GM19463 (cell line): ENCODE results near the gene REV3L.
"Not testable (repeated sequence)": the region's sequence is repeated elsewhere in the genome, so short reads cannot be mapped to it uniquely, and the experiment has no call there.

Experiments used
- ATAC-seq: cut with Tn5 transposase; IDR thresholded peaks from one replicate; pipeline ENCODE4 v1.9.1; 2021; ENCODE audit warnings: mild to moderate bottlenecking, moderate library complexity; ENCODE audit not compliant: unreplicated experiment

Gene REV3L

GRCh38 chr6:111266276-111266675 is 216.7 kb downstream of the REV3L start:
- no peak for ATAC-seq

- ATAC-seq = no peak
Observed at GRCh38 chr6:111265842-111266241, 217.2 kb downstream of the REV3L start.

- ATAC-seq = no peak
Observed at GRCh38 chr6:111263837-111264236, 219.2 kb downstream of the REV3L start.

- no peak for ATAC-seq
Observed at GRCh38 chr6:111260570-111261298, 222.3 kb downstream of the REV3L start.

DNA sequence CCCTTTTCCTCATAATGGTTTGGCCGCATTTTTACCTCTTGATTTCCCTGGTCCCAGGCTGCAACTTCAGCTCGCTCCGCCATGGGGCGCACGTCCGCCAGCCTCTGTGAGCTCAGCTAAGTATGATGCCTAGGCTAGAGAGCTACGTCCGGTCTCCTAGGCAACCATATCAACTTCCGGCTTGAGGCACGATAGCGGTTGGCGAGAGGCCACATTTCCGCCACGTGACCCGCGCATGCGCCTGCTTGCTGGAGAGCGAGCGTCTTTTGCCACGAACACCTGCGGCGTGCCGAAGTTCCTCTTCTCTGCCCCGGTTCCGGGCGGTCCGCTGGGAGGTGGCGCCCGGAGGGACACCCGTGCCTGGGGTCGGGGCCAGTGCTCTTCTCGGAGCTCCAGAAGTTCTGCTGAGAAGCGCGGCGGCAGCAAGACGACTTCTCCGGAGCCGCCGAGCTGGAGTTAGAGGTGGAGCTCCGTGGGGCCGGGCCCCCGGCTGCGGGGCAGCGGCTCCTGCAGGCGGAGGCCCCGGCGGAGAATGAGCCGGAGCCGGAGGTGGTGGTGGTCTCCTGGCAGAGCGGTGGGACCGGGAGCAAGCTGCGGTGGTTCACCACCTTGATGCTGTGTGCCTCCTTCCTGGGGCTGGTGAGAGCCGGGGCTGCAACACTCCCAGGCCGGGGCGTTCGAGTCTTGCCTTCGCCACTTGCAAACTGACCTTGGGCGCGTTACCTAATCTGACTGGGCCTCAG is 223.8 kb downstream of the REV3L start:
- peak; percentile 98 for ATAC-seq

- no peak for ATAC-seq
Observed at GRCh38 chr6:111258615-111259088, 224.4 kb downstream of the REV3L start.

DNA sequence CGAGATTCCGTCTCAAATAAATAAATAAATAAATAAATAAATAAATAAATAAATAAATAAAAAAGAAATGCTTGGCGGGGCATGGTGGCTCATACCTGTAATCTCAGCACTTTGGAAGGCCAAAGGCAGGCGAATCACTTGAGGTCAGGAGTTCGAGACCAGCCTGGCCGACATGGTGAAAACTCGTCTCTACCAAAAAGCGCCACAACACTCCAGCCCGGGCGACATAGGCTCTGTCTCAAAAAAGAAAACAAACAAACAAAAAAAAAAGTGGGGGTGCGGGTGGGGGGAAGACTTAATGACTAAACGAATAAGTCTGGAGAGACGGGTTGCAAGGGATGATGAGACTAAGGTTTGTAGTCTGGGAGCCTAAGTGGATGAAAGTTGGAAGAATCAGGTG is 225.0 kb downstream of the REV3L start:
- no peak for ATAC-seq

- no peak for ATAC-seq
Observed at GRCh38 chr6:111256646-111257045, 226.4 kb downstream of the REV3L start.

GRCh38 chr6:111255838-111256237 is 227.2 kb downstream of the REV3L start:
- ATAC-seq = not testable (repeated sequence)

GRCh38 chr6:111254779-111255166 is 228.2 kb downstream of the REV3L start:
- ATAC-seq = no peak

GRCh38 chr6:111254004-111254778 is 228.8 kb downstream of the REV3L start:
- ATAC-seq = no peak

DNA sequence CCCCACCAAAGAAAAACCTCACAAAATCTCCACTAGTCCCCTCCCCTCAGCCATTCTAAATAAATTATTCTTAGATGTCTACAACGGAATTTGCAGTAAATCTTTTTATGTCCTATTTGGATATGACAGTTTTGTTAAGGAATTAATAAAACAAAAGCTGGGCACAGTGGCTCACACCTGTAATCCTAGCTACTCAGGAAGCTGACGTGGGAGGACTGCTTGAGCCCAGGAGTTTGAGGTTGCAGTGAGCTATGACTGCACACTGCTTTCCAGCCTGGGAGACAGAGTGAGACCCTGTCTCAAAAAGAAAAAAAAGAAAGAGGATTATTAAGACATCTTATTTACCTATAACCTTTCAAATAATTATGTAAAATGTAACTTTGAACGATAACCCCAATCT is 230.3 kb downstream of the REV3L start:
- no peak for ATAC-seq

- no peak for ATAC-seq
Observed at GRCh38 chr6:111250791-111251354, 232.1 kb downstream of the REV3L start.
